RPMI7951 (cell line): Measurements from ENCODE around the gene LIPG. TPM values are rescaled to one million over a fixed set of nuclear protein-coding genes. Genes with fewer than 3 reads are reported as not detected.

Experiments used
- DNase-seq: peaks from one replicate; pipeline ENCODE4 v3.0.0-alpha.2; 2012; ENCODE audit warnings: low read depth
- total RNA-seq: library from RNA; depleted of rRNA; stranded (reverse); fragments of >200 nt; shearing (Covaris generic); gene quantifications from 2 replicates; pipeline ENCODE4 v1.2.3, GENCODE V29; 2014

LIPG gene
- total RNA-seq, 1 experiment from 2014 or later, result 0.60 TPM

GRCh38 chr18:49546719-49547273 is 15.1 kb upstream of the LIPG start:
- no peak for DNase-seq

- DNase-seq, result no peak
These were observed 14.2 kb upstream of the LIPG start for GRCh38 chr18:49547701-49548100.

DNA sequence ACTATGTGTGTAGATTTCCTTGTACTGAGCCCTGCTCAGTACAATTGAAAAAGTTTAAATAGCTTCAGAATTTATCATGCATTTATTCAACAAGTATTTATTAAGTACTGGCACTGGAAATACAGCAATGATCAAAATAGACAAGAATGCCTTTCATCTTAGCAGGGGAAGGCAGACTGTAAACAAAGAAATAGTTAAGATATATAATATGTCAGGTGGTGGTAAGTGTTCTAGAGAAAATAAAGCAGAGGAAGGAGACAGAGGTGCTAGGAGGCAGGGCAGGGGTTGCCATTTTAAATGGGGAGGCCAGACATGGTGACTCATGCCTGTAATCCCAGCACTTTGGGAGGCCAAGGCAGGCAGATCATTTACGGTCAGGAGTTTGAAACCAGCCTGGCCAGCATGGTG is 13.6 kb upstream of the LIPG start:
- DNase-seq, result peak; percentile 14

- DNase-seq, result no peak
These were observed 11.1 kb upstream of the LIPG start for GRCh38 chr18:49550621-49551339.

DNA sequence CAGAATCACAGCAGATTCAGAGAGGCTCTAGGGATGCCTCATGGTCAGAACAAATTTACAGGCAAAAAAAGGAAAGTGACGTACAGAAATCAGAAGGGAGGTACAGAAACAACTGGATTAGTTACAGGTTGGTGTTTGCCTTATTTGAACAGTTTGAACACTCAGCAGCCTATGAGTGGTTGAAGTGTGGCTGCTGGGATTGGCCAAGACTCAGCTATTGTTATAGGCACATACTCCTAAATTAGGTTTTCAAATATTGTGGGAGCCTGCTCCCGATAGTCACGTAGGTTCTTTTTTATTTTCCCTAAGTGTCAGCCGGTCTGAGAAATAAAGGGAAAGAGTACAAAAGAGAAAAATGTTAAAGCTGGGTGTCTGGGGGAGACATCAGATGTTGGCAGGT is 8.9 kb upstream of the LIPG start:
- DNase-seq, result no peak

GRCh38 chr18:49555641-49556040 is 6.2 kb upstream of the LIPG start:
- no peak for DNase-seq

- DNase-seq, result no peak
These were observed 3.5 kb upstream of the LIPG start for GRCh38 chr18:49558356-49558755.

DNA sequence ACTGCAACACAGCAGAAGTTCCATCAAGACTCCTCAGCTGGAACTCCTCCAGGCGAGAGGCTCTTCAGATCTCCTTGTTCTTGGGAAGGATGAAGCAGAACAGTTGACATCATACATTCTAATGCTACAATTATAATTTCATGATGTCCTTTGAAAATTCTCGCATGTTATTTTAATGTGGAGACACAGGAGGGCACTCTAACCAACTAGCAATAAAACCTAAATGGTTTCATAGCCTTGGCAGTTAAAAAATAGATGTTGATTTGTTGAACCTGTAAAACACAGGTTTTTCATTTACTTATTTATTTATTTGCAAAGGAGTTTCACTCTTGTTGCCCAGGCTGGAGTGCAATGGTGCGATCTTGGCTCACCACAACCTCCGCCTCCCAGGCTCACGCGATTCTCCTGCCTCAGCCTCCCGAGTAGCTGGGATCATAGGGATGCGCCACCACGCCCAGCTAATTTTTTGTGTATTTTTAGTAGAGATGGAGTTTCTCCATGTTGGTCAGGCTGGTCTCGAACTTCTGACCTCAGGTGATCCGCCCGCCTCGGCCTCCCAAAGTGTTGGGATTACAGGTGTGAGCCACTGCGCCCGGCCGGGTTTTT is 2.4 kb upstream of the LIPG start:
- peak; percentile 27 for DNase-seq

DNA sequence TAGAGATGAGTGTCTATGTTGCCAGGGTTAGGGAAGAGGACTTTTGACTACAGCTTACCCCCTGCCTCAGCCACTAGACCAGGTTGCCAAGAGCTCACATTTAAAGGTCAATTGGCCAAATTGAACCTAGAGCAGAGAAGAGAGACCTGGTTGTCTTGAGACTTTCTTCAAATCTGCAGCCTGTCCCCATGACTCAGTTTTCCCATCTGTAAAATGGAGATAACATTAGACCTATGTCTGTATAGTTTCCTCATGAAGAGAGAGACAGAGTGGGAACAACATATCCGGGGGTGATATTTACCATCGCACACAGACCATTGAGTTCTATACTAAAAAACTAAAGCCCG is 1.6 kb upstream of the LIPG start:
- no peak for DNase-seq

DNA sequence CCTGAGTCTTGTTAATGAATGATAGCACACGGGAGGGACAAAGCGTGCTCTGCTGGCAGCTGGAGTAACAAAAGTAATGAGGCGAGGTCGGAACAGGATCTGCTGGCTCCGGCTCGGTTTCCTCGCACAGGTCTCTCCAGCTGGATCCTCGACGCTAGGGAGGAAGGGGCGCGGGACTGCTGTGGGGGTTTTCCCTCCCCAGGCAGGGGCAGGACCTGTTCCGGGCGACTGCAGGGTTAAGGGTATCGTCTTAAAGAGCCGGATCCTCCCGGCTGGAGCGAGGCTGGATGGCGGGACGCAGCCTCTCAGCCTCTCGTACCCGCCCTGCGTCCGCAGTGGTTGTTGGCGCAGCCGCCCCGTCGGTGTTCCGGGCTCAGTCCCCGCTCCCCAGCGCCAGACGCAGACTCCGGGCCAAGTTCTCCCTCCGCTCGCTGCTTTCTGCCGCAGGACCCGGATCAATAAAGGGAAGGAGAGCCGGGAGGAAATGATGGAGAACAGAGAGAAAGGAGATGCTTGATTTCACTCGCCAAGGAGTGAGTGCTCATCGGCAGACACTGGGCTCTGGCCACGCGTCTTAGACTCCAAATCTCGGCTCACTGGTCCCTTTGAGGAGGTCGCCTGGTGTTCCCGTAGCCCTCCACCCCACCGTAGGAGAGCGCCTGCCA is 1.1 kb upstream of the LIPG start:
- no peak for DNase-seq

- no peak for DNase-seq
These were observed 748 bp downstream of the LIPG start for GRCh38 chr18:49562481-49563129.

DNA sequence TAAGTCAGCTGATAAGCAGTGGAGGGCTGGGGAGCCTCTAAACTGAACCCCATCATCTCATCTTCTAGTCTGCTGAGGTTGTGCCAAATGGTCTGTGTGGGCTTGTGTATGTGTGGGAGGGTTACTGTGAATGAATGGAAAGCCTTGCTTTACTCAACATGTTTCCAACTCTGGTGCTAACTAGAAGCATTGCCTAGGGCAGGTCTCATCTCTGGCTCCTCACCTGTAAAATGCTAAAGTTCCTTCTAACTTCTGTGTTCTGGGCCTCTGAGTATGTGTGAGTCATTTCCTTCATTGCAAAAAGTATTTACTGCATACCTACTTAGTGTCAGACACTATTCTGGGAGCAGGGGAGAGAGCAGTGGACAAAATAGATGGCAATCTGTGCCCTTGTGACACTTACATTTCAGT is 1.3 kb downstream of the LIPG start:
- peak; percentile 34 for DNase-seq

DNA sequence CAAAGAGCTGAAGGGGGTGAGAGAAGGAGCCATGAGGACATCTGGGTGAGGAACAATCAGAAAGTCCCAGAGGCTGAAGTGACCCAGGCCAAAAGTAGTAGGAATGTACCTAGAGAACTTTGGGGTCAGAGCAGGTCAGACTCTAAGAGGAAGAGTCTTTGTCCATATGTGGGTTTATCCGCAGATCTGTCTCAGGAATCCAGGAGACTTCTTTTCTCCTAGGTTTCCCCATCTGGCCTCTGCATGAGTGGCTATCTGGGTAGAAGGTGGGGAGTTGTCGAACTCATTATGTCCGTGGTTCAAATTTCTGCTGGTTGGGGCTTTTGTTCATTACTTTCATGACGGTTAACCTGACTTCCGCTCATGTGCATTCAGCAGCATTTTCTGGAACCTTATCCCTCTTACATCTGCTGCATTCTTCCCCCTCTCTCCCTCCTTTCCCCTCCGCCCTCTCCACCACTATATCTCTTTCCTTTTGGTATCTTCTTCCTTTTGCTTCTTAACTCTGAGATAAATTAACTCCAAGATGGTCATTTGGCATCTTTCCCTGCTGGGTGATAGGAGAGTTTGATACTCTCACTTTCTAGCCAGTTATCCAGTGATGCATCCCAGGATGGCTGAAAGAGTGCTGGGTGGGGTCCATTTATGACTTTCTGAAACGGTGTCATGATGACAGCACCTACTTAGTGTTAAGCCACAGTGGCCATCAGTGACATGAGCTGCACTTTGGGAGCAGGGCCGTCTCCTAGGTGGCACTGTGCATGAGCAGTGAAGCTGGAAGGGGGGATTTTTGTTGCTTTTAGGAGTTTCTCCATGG is 2.1 kb downstream of the LIPG start:
- no peak for DNase-seq

DNA sequence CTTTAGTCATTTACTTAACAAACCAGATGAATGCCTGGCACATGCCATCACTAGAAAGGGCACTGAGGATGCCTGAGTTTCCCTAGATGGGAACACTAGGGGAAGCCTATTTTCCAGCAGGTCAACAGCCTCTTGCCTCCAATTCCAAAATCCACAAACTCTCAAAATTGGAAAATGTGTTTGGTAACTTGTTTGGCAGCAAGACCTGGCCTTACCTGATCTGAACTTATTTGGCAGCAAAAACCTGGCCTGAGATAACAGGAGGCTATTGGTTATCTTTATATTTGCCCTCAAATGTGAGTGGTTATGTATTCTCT is 2.6 kb downstream of the LIPG start:
- DNase-seq, result no peak

GRCh38 chr18:49565101-49565500 is 3.2 kb downstream of the LIPG start:
- DNase-seq, result no peak

DNA sequence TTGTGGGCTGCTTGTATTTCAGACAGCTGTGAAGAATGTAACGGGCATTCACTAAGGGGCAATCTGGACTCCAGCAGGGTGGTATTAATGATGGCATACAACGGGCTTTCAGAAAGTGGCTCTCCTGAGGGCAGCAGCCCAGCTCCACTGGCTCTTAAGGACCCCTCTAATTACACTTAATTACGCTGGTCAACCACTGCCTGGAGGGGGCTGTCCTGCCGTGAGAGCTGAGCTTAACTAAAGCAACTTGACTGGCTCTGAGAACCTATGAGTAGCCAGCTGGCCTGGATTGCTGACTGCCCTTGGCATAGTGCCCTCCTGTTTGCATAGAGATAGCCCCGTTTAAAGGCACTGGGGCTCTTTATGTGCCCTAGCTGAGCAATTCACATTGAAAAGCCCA is 3.8 kb downstream of the LIPG start:
- DNase-seq, result peak; percentile 63

DNA sequence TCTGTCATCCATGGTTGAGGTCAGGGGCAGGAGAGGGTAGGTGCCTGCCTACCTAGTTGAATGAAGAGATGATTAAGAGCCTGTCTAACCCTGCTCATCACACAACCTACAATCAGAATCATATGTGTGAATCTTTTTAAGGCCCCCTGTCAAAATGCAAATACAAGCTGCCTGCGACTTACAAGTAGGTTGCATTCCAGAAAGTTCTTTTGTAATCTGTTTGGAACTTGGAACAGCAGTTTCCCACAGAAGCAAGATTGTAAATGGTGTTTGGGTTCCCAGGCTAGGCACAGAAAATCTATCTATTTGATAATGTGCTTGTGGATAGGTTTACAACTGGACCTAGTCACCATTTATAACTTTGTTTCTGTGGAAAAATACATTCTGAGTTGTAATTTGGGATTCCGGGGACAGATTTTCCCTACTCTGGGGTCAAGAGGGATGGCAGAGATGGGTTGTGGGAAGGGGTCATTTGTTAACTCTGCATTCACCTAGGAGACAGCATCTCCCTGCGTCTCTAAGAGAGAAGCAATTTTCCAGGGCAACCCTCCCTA is 4.4 kb downstream of the LIPG start:
- DNase-seq, result no peak

- no peak for DNase-seq
These were observed 5.1 kb downstream of the LIPG start for GRCh38 chr18:49566985-49567384.

- DNase-seq, result no peak
These were observed 7.9 kb downstream of the LIPG start for GRCh38 chr18:49569724-49570123.

DNA sequence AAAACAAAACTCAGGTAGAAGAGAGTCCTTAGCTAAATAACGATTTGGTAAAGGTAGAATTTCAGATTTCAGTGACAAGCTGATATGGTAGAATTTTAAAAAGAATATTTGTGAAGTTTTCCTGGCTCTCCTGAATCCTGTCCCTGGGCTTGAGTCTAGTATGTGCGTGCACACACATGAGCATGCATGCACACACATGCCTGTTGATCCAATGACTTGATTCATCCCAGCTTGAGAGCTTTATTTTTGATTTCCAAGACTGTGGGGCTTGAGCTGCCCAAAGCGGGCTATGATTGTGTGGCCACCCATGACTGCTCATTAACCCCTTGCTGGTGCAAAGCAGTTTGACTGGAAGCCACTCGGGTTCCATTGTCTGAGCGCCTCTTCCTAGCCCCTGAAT is 9.0 kb downstream of the LIPG start:
- no peak for DNase-seq

DNA sequence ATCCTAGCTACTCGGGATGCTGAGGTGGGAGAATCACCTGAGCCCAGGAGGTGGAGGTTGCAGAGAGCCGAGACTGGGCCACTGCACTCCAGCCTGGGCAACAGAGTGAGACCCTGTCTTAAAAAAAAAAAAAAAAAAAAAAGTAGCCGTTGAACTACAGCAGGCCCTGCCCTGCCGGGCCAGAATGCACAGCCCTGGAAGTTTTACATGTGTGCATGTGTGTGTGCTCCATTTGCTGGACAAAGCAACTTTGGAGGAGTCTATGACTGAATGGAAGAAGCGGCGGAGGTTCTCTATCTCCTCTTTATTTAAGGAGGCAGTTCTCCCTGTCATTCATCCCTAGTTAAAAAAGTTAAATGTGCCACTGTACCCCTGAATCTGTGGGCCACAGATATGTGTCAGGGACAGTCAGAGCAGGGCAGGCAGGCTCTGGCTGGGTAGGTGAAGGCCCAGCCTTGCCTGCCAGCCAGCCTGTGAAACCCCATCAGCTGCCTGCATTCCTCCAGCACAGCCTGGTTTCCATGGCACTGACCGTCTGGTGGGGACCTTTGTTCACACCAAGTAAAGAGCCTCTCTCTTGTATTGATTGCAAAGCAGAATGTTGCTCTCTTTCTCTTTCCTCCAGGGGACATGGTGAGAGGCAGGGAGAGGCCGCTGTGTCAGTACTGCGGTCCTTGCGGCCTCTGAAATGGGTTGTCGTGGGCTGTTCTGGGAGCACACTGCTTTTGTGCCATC is 10.9 kb downstream of the LIPG start:
- DNase-seq, result no peak
